GM12878 (cell line): Measurements from ENCODE around the gene PTPRD. TPM values are rescaled to one million over a fixed set of nuclear protein-coding genes. Genes with fewer than 3 reads are reported as not detected.

Experiments used
- ATAC-seq: fragments of 200-7000 bp; cut with Tn5 transposase; 3 replicates; pipeline ENCODE4 v1.9.1; 2020; ENCODE audit warnings: mild to moderate bottlenecking, moderate library complexity
- BruUV-seq: library from RNA; stranded (reverse); fragments of 400-500 nt; replicated peaks from 2 replicates; lab custom pipeline; 2021; lab: Mats Ljungman, UMichigan
- CTCF ChIA-PET: fragments of 300-600 bp; sonication (Branson Sonifier 250); formaldehyde crosslinking; extraction: SDS; loops from one replicate; lab custom pipeline; 2021; ENCODE audit warnings: inconsistent platforms; lab: Yijun Ruan, JAX
- POLR2A ChIA-PET: fragments of 350-600 bp; formaldehyde crosslinking; extraction: SDS; loops from one replicate; lab custom pipeline; 2021; ENCODE audit warnings: inconsistent platforms; lab: Charles Lee
- RAD21 ChIA-PET: fragments of 300-600 bp; sonication (Branson Sonifier 250); formaldehyde crosslinking; loops from one replicate; lab custom pipeline; 2023; ENCODE audit warnings: antibody characterized with exemption; ENCODE audit not compliant: unreplicated experiment; lab: Charles Lee
- SMC1A ChIA-PET: fragments of 300-600 bp; sonication (Branson Sonifier 250); formaldehyde crosslinking; loops from one replicate; lab custom pipeline; 2023; ENCODE audit not compliant: unreplicated experiment, uncharacterized antibody; lab: Charles Lee
- DNase-seq: peaks from one replicate; pipeline ENCODE4 v3.0.0-alpha.2; 2011; ENCODE audit warnings: low read depth, low spot score
- FAIRE-seq: peaks from 3 replicates; lab custom pipeline; 2011; peaks lifted over from hg19 to GRCh38; lab: Jason Lieb, UNC
- H2AFZ ChIP-seq: 2 replicates; pipeline ENCODE4 v1.6.0; 2011; ENCODE audit warnings: low read depth, low read length, control low read depth; ENCODE audit not compliant: control insufficient read depth
- H3K27ac ChIP-seq: 2 replicates; pipeline ENCODE4 v1.5.1; 2011; ENCODE audit warnings: control low read depth; ENCODE audit not compliant: control insufficient read depth, insufficient read depth
- H3K27me3 ChIP-seq, 2 experiments: replicated peaks in 1 of 2; 2 replicates each; pipeline versions ENCODE4 v1.6.0 to v1.6.1; 2011; ENCODE audit warnings: low read length in 1 of 2; ENCODE audit not compliant: control insufficient read depth in 2 of 2, insufficient read depth in 2 of 2
- H3K36me3 ChIP-seq, 2 experiments: 2 replicates each; pipeline ENCODE4 v1.5.1; 2011; ENCODE audit warnings: low read length in 1 of 2; ENCODE audit not compliant: control insufficient read depth in 2 of 2, insufficient read depth in 2 of 2
- H3K4me1 ChIP-seq: 2 replicates; pipeline ENCODE4 v1.6.1; 2011; ENCODE audit warnings: mild to moderate bottlenecking, low read length, moderate library complexity, mixed read lengths; ENCODE audit not compliant: control insufficient read depth, insufficient read depth
- H3K4me2 ChIP-seq: 2 replicates; pipeline ENCODE4 v1.6.0; 2011; ENCODE audit warnings: control low read depth; ENCODE audit not compliant: control insufficient read depth, insufficient read depth
- H3K4me3 ChIP-seq: fragments of 200-600 bp; sonication (generic); 2 replicates; pipeline ENCODE4 v1.5.1; 2016
- H3K79me2 ChIP-seq: 2 replicates; pipeline ENCODE4 v1.6.0; 2011; ENCODE audit warnings: low read length; ENCODE audit not compliant: control insufficient read depth, insufficient read depth
- H3K9ac ChIP-seq: 2 replicates; pipeline ENCODE4 v1.8.0; 2011; ENCODE audit warnings: low read length, control low read depth, mixed read lengths; ENCODE audit not compliant: control insufficient read depth, insufficient read depth
- H3K9me3 ChIP-seq: replicated peaks from 3 replicates; pipeline ENCODE4 v1.5.1; 2011; ENCODE audit warnings: mild to moderate bottlenecking, low read length; ENCODE audit not compliant: control insufficient read depth, insufficient read depth
- H4K20me1 ChIP-seq: 2 replicates; pipeline ENCODE4 v1.6.0; 2011; ENCODE audit not compliant: control insufficient read depth, insufficient read depth
- CHD1 ChIP-seq: IDR thresholded peaks from 2 replicates; pipeline ENCODE4 v1.6.1; 2012; ENCODE audit warnings: low read depth, low read length, improper control_type of control experiment
- ELK1 ChIP-seq: IDR thresholded peaks from 2 replicates; pipeline ENCODE4 v1.6.1; 2012; ENCODE audit warnings: low read depth, low read length, improper control_type of control experiment
- GABPA ChIP-seq: IDR thresholded peaks from 2 replicates; pipeline ENCODE4 v1.6.1; 2014; ENCODE audit warnings: antibody characterized with exemption, low read depth, mild to moderate bottlenecking, inconsistent platforms
- HDAC6 ChIP-seq: fragments of 200-600 bp; sonication (generic); IDR thresholded peaks from one replicate; pipeline ENCODE4 v1.8.0; 2017; ENCODE audit warnings: antibody characterized with exemption; ENCODE audit not compliant: unreplicated experiment
- HDGF ChIP-seq: fragments of 450-650 bp; IDR thresholded peaks from 2 replicates; pipeline ENCODE4 v1.6.1; 2016; ENCODE audit warnings: antibody characterized with exemption
- JUNB ChIP-seq: IDR thresholded peaks from 2 replicates; pipeline ENCODE4 v1.6.1; 2016; ENCODE audit warnings: antibody characterized with exemption, mild to moderate bottlenecking
- NR2C2 ChIP-seq: IDR thresholded peaks from 2 replicates; pipeline ENCODE4 v1.6.1; 2011; ENCODE audit warnings: borderline replicate concordance, low read depth; ENCODE audit not compliant: control insufficient read depth, insufficient read length
- POLR2A ChIP-seq: IDR thresholded peaks from 2 replicates; pipeline ENCODE4 v1.6.1; 2011; ENCODE audit warnings: low read depth, mild to moderate bottlenecking, low read length
- RFX5 ChIP-seq: IDR thresholded peaks from 2 replicates; pipeline ENCODE4 v1.6.1; 2011; ENCODE audit warnings: low read depth, low read length, improper control_type of control experiment
- YBX1 ChIP-seq: fragments of 450-650 bp; IDR thresholded peaks from 2 replicates; pipeline ENCODE4 v1.6.1; 2016; ENCODE audit warnings: antibody characterized with exemption
- ZBED1 ChIP-seq: IDR thresholded peaks from 2 replicates; pipeline ENCODE4 v1.6.1; 2016; ENCODE audit warnings: borderline replicate concordance
- WGBS: methylation state at CpG from one replicate; pipeline ENCODE4 v1.1.6; 2016; ENCODE audit warnings: low lambda C conversion rate; ENCODE audit not compliant: insufficient replicate concordance, insufficient coverage; ENCODE audit errors: missing lambda C conversion rate; 5-methylcytosine and 5-hydroxymethylcytosine counted together
- in situ Hi-C: fragments of 300-500 bp; cut with MboI; formaldehyde crosslinking; loops from 9 replicates; pipeline ENCODE4 v1.14.3; 2018; ENCODE audit warnings: mixed read lengths
- intact Hi-C: fragments of 100-400 bp; cut with micrococcal nuclease; formaldehyde crosslinking; loops from one replicate; pipeline ENCODE4 v1.14.2; 2022; ENCODE audit not compliant: unreplicated experiment
- polyA plus RNA-seq, 11 experiments: library from polyadenylated mRNA; depleted of rRNA in 4 of 11; unstranded in 6 of 11; stranded (reverse) in 5 of 11; fragments of >200 nt; fragmentation: Nextera tagmentation in 4 of 11; fragmentation: Illumina TruSeq in 1 of 11; extraction: Ambion mirVana in 4 of 11; extraction: Trizol in 1 of 11; gene quantifications; 1 replicate in 1 of 11; 2 replicates in 10 of 11; pipeline versions ENCODE4 v1.2.1 to v1.2.3, GENCODE V29; 2011 to 2016; ENCODE audit warnings: inconsistent platforms in 2 of 11, missing spikeins in 2 of 11, low read depth in 1 of 11
- total RNA-seq, 4 experiments: library from RNA; depleted of rRNA in 3 of 4; stranded (reverse); fragments of >200 nt in 3 of 4; fragmentation: Illumina TruSeq in 1 of 4; extraction: Trizol in 1 of 4; gene quantifications; 2 replicates each; pipeline versions ENCODE4 v1.2.1 to v1.2.3, GENCODE V29; 2013 to 2021
- TF ChIP-seq, protein P1 (sequence below): fragments of 150-350 bp; IDR thresholded peaks from 2 replicates; pipeline ENCODE4 v1.6.1; 2016; ENCODE audit warnings: low read depth, low read length
- TF ChIP-seq, protein P2 (sequence below): fragments of 450-650 bp; formaldehyde crosslinking; IDR thresholded peaks from 2 replicates; pipeline ENCODE4 v1.4.0; 2020; ENCODE audit warnings: mild to moderate bottlenecking, moderate library complexity
- TF ChIP-seq, protein P3 (sequence below): IDR thresholded peaks from 2 replicates; pipeline ENCODE4 v1.6.1; 2012; ENCODE audit warnings: low read depth, low read length, improper control_type of control experiment

Gene PTPRD
- total and polyA plus RNA-seq, 10 of the 15 experiments (the other 5 are each of a cell fraction or from before 2014, with no cell fraction given): under 0.01 to 0.05 (median 0.01) TPM; not detected in 7

GRCh38 chr9:9563817-9564216 is 1049.0 kb downstream of the PTPRD start (continued):
- TF ChIP-seq, protein P1, sequence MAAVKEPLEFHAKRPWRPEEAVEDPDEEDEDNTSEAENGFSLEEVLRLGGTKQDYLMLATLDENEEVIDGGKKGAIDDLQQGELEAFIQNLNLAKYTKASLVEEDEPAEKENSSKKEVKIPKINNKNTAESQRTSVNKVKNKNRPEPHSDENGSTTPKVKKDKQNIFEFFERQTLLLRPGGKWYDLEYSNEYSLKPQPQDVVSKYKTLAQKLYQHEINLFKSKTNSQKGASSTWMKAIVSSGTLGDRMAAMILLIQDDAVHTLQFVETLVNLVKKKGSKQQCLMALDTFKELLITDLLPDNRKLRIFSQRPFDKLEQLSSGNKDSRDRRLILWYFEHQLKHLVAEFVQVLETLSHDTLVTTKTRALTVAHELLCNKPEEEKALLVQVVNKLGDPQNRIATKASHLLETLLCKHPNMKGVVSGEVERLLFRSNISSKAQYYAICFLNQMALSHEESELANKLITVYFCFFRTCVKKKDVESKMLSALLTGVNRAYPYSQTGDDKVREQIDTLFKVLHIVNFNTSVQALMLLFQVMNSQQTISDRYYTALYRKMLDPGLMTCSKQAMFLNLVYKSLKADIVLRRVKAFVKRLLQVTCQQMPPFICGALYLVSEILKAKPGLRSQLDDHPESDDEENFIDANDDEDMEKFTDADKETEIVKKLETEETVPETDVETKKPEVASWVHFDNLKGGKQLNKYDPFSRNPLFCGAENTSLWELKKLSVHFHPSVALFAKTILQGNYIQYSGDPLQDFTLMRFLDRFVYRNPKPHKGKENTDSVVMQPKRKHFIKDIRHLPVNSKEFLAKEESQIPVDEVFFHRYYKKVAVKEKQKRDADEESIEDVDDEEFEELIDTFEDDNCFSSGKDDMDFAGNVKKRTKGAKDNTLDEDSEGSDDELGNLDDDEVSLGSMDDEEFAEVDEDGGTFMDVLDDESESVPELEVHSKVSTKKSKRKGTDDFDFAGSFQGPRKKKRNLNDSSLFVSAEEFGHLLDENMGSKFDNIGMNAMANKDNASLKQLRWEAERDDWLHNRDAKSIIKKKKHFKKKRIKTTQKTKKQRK: no peak

DNA sequence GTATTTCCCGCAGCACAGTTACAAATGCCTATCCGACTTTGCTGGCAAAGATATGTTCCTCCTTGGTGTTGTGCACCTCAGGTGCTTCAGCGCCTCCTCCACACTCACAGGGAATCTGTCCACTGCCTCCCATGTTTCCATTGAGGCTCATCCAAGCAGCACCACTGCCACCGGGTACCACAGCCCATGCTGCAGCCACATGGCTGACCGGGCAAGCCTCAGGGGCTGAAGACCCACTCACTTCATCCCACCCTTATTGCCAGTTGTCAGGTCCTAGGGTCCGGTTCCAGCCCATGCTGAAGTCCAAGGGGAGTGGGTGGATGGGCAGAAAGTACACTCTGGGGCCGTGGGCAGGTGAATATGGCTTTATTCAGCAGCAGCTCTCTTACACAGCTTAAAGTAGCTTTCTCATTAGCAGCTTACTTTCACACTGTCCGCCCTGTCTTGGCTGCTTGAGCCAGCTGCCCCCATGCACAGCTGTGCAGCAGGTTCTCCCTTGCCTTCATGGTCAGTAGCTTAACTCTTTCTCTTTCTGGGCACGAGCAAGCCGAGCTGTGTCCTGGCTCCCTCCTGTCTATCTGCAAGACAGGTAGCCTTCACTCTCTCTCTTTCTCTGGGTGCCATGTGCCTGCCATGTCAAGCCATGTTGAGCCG is 1052.3 kb downstream of the PTPRD start:
- RAD21 ChIA-PET: no interaction called here

More for the DNA sequence above, 1052.3 kb downstream of the PTPRD start:
- Histone ChIP-seq H3K27me3 (no peaks in the 10 kb centered on the region), H3K36me3 (no peaks in the 10 kb centered on the region; a peak in 1 of 4 replicates), H2AFZ (no peak overlapping the region), H3K9me3 (no peaks in the 10 kb centered on the region)
- ATAC-seq (no peak), DNase-seq (no peak)
- BruUV-seq: no TSS peak
- WGBS: 13% methylated on average over 11 of the region's 11 CpGs
- TF ChIP-seq JUNB: no peak
- no peak for TF ChIP-seq YBX1
- TF ChIP-seq RFX5: no peak
- no peak for TF ChIP-seq CHD1
- TF ChIP-seq, protein P2, sequence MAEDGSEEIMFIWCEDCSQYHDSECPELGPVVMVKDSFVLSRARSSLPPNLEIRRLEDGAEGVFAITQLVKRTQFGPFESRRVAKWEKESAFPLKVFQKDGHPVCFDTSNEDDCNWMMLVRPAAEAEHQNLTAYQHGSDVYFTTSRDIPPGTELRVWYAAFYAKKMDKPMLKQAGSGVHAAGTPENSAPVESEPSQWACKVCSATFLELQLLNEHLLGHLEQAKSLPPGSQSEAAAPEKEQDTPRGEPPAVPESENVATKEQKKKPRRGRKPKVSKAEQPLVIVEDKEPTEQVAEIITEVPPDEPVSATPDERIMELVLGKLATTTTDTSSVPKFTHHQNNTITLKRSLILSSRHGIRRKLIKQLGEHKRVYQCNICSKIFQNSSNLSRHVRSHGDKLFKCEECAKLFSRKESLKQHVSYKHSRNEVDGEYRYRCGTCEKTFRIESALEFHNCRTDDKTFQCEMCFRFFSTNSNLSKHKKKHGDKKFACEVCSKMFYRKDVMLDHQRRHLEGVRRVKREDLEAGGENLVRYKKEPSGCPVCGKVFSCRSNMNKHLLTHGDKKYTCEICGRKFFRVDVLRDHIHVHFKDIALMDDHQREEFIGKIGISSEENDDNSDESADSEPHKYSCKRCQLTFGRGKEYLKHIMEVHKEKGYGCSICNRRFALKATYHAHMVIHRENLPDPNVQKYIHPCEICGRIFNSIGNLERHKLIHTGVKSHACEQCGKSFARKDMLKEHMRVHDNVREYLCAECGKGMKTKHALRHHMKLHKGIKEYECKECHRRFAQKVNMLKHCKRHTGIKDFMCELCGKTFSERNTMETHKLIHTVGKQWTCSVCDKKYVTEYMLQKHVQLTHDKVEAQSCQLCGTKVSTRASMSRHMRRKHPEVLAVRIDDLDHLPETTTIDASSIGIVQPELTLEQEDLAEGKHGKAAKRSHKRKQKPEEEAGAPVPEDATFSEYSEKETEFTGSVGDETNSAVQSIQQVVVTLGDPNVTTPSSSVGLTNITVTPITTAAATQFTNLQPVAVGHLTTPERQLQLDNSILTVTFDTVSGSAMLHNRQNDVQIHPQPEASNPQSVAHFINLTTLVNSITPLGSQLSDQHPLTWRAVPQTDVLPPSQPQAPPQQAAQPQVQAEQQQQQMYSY (CRISPR knock-in tag): no peak
- TF ChIP-seq ELK1: no peak
- TF ChIP-seq HDAC6: no peak
- TF ChIP-seq GABPA: no peak
- no peak for TF ChIP-seq POLR2A
- no peak for TF ChIP-seq NR2C2
- no peak for TF ChIP-seq ZBED1
- TF ChIP-seq, protein P3, sequence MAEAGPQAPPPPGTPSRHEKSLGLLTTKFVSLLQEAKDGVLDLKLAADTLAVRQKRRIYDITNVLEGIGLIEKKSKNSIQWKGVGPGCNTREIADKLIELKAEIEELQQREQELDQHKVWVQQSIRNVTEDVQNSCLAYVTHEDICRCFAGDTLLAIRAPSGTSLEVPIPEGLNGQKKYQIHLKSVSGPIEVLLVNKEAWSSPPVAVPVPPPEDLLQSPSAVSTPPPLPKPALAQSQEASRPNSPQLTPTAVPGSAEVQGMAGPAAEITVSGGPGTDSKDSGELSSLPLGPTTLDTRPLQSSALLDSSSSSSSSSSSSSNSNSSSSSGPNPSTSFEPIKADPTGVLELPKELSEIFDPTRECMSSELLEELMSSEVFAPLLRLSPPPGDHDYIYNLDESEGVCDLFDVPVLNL: no peak
- no peak for TF ChIP-seq HDGF
- TF ChIP-seq, all 136 proteins: peak for 0
- H3K4me3 ChIP-seq: no peak overlapping the region
- H4K20me1 ChIP-seq: no peaks in the 10 kb centered on the region
- no peaks in the 10 kb centered on the region for H3K4me1 ChIP-seq
- POLR2A ChIA-PET: no interaction called here
- no peak overlapping the region for H3K27ac ChIP-seq
- intact Hi-C loops (no loop called here), in situ Hi-C loops (no loop called here)
- SMC1A ChIA-PET: no interaction called here
- CTCF ChIA-PET: no interaction called here
- FAIRE-seq: no peak
- H3K79me2 ChIP-seq: no peaks in the 10 kb centered on the region
- no peak overlapping the region for H3K4me2 ChIP-seq
- H3K9ac ChIP-seq: no peak overlapping the region
